GM19324 (cell line): ENCODE measurements around the gene NUDT4B.
"Not testable (repeated sequence)": the region's sequence is repeated elsewhere in the genome, so short reads cannot be mapped to it uniquely, and the experiment has no call there.

Experiments used
- ATAC-seq: cut with Tn5 transposase; IDR thresholded peaks from one replicate; pipeline ENCODE4 v1.9.1; 2021; ENCODE audit warnings: mild to moderate bottlenecking, moderate library complexity; ENCODE audit not compliant: unreplicated experiment, low FRiP score

NUDT4B gene

GRCh38 chr1:148748563-148749334 is at the start of gene NUDT4B:
NUDT4B (plus strand) TSS chr1:148748774; CDS start chr1:148748953, 179 bp downstream.
- ATAC-seq: peak; percentile 50

GRCh38 chr1:148699357-148699756 is 49.2 kb upstream of the NUDT4B start:
- not testable (repeated sequence) for ATAC-seq

- not testable (repeated sequence) for ATAC-seq
Measured at GRCh38 chr1:148702242-148702641, 46.3 kb upstream of the NUDT4B start.

GRCh38 chr1:148703973-148704591 is 44.5 kb upstream of the NUDT4B start:
- ATAC-seq: not testable (repeated sequence)

GRCh38 chr1:148705316-148705948 is 43.1 kb upstream of the NUDT4B start:
- not testable (repeated sequence) for ATAC-seq

GRCh38 chr1:148708779-148709333 is 39.7 kb upstream of the NUDT4B start:
- not testable (repeated sequence) for ATAC-seq

GRCh38 chr1:148710772-148711523 is 37.6 kb upstream of the NUDT4B start:
- not testable (repeated sequence) for ATAC-seq

- ATAC-seq: not testable (repeated sequence)
Measured at GRCh38 chr1:148712353-148712752, 36.2 kb upstream of the NUDT4B start.

- not testable (repeated sequence) for ATAC-seq
Measured at GRCh38 chr1:148715518-148715917, 33.1 kb upstream of the NUDT4B start.

- not testable (repeated sequence) for ATAC-seq
Measured at GRCh38 chr1:148716966-148717520, 31.5 kb upstream of the NUDT4B start.

- ATAC-seq: not testable (repeated sequence)
Measured at GRCh38 chr1:148720918-148721317, 27.7 kb upstream of the NUDT4B start.

- ATAC-seq: not testable (repeated sequence)
Measured at GRCh38 chr1:148722758-148723157, 25.8 kb upstream of the NUDT4B start.

GRCh38 chr1:148723515-148723914 is 25.1 kb upstream of the NUDT4B start:
- not testable (repeated sequence) for ATAC-seq

GRCh38 chr1:148724872-148725271 is 23.7 kb upstream of the NUDT4B start:
- ATAC-seq: not testable (repeated sequence)

- not testable (repeated sequence) for ATAC-seq
Measured at GRCh38 chr1:148727862-148728261, 20.7 kb upstream of the NUDT4B start.

- peak; percentile 49 for ATAC-seq
Measured at GRCh38 chr1:148729128-148729527, 19.4 kb upstream of the NUDT4B start.

- ATAC-seq: peak; percentile 21
Measured at GRCh38 chr1:148729541-148729940, 19.0 kb upstream of the NUDT4B start.

- ATAC-seq: not testable (repeated sequence)
Measured at GRCh38 chr1:148732277-148732676, 16.3 kb upstream of the NUDT4B start.

- ATAC-seq: peak; percentile 68
Measured at GRCh38 chr1:148733585-148734310, 14.8 kb upstream of the NUDT4B start.
